Activated T-cell treated with anti-CD3 and anti-CD28 coated beads for 4 hours (primary cell): ENCODE results near the gene HS3ST4.

Experiments used
- DNase-seq: peaks from one replicate; pipeline ENCODE4 v3.0.0-alpha.2; 2020

Gene HS3ST4

DNA sequence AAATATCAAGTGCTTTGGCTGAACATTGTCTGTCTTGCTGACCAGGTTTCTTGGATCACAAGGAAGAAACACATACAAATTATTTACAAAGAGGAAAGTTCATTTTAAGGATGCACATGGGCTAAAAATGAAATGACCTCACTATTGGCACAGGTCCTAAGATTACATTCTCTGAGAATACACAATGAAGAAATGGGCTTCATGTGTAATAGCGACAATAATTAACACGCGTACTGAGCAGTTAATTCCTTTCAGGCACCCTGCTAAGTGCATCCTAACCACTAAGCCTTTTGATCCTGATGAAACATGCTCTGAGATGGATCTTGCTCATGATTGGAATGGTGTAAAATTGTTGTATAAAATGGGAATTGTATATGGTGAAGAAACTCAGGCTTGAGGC lies 429.0 kb downstream of the HS3ST4 start:
- DNase-seq = no peak

DNA sequence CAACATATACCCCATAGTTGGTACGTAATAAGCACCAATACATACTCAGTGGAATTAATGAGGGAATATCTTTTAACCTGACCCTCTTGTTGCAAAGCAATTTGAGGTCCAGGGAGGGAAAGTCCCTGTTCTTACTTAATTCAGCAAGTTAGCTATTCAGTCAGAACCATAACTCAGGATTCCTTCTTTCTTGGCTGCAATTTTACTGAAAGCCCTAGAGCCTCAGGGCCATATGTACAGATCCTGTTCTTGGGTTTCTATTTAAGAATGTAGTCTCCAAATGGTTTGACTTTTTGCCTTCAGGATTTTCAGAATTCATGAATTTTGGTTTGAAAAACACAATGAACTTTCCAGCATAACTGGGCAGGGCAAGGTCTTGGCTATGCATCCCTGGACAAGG lies 436.5 kb downstream of the HS3ST4 start:
- DNase-seq = no peak

DNA sequence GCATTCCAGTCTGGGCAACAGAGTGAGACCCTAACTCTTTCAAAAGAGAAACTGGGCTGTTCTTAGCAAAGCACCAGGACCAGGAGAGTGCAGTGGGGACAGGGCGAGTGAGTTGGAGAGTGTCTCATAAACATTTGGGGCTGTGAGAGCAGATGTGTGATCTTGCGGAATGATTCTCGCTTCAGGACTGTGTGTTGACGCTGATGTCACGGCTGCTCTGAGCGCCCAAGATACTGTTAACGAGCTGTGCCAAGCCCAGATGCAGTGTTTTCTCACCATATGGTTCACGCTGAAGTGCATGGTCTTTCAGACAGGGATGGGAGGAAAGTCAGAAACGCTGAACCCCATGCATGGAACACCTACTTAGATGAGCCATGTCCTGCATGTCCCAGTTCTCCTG lies 438.2 kb downstream of the HS3ST4 start:
- no peak for DNase-seq

DNA sequence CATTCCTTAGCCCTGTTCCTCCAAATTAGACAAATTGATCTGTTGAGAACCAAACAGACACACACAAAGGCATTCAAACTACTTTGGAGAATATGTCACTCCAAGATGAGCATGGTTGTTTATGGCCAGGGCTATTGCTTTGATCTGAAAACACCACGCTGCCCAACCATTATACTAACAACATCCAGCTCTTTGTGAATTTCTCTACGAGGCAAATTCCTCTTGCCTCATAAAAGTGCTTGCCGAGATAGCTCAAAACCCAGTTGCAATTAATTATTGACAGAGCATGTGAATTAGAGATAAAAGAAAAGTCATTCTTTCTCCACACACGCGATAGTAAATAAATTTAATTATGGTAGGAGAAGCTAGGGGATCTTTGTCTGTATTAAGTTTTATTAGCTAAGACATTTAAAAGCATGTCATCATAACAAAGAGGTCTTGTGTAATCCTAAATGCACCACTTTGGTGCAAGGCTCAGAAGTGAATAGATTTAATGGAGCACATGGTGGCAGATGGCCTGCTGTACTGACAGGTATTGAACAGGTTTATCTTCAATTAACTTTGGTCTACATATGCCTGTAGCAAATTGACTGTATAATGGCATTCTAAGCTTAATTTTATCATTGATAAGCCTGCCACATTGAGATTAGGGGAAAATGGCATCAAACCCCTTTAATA lies 441.8 kb downstream of the HS3ST4 start:
- DNase-seq = no peak

DNA sequence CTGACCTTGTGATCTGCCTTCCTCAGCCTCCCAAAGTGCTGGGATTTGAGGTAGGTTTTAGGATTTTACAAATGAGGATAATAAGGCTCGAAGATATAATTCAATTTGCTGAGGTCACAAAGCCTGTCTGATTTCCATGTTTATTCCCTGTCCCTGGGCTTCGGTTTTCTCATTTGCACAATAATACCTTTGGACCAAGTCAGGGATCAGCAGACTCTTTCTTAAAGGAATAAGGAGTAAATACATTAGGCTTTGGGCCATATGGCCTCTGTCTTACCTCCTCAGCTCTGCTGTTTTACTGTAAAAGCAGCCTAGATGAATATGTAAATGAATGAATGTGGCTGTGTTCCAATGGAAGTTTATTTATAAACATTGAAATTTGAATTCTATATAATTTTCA lies 442.8 kb downstream of the HS3ST4 start:
- no peak for DNase-seq

DNA sequence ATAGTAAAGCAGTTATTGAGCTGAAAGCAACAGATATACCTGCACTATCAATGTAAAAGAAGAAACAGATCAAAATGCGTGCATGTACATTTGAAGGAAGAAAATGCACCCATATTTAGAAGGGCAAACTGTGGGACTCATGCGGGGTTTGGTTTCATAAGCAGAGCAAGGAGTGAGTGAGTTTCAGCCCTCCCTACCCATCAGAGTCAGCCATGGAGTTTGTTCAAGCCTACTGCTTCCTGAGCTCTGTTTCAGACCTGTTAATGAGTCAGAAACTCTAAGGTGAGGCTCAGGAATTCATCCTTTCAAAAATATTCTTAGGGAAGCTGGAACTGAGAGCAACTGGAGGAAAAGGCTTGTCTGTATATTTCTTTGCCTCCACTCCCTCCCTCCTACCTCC lies 446.2 kb downstream of the HS3ST4 start:
- DNase-seq = no peak

DNA sequence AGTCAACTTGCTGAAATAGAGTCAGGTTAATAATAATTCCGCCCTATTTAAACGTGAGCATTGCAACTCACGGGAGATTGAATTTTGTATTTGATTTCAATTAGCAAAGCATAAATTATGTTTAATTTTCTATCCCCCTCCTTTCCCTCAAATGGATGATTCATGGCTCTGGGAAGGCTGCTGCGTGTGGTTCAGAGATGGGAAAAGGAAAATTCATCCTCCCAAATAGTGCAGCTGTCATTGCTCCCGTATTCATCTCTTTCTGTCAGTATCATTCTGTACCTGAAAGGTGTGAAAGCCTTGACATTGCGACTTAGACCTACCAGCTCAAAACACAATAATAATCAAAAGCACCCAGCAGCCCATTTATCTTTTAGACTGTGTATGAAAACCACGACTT lies 447.3 kb downstream of the HS3ST4 start:
- DNase-seq = no peak

DNA sequence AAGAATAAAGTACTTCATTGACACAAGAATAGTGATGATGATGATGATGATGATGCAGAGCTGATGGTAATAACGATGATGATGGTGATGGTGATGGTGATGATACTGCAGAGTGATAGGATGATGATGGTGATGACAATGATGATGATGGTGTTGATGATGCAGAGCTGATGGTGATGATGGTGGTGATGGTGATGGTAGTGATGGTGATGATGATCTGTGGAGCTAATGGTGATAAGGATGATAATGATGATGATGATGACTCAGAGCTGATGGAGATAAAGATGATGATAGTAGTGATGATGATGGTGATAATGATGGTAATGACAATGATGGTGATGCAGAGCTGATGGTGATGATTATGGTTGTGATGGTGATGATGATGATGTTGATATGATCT lies 448.1 kb downstream of the HS3ST4 start:
- DNase-seq = no peak

DNA sequence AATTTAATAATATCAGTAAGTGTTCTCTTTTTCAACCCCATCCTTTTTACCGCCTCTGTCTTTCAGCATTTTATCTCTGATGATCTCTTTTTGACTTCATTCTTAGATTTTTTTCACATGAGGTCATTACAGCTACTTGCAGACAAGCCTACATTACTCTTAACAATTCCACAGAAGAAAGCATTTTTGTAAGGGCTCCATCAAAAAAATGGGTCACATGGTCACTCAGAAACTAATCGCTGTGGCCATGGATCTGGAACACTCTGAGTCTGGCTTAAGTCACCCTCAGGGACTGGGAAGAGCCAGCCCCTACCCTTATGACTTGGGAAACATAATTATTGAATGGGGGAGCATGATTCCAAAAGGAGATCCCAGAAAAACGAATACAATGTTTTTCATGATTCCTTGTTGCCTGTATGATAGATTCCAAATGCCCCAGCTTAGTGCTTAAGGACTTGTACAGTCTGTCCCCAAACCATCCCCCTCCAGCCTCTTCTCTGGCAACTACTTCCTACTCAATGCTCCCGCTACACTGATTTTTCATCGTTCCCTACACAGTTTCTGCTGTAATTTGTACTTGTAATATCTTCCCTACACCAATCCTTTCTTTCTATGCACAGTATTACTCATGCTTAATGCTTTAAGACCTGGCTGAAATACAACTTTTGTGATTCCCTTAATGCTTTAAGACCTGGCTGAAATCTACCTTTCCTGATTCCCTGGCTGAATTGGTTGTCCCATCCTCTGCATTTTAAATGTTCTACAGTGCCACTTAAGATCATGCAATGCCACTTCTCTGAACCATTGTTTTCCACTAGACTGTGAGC lies 457.8 kb downstream of the HS3ST4 start:
- DNase-seq = no peak

DNA sequence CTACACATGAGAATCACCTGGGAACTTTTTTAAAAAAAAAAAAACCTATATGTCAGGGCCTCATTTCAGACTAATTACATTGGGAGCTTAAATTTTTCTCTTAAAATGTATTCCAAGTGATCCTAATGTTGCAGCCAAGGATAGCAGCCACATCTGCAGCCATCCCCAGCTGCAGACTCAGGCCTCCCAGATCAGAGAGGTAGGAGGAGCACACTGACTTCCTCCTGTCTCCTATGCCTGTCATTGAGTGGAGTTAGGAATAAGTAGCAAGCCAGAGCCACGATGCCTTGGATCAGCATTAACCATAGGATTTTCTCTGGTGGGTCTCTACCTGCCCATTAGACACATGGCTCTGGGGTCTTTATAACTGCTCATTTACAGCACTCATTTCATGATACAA lies 463.5 kb downstream of the HS3ST4 start:
- DNase-seq = no peak

DNA sequence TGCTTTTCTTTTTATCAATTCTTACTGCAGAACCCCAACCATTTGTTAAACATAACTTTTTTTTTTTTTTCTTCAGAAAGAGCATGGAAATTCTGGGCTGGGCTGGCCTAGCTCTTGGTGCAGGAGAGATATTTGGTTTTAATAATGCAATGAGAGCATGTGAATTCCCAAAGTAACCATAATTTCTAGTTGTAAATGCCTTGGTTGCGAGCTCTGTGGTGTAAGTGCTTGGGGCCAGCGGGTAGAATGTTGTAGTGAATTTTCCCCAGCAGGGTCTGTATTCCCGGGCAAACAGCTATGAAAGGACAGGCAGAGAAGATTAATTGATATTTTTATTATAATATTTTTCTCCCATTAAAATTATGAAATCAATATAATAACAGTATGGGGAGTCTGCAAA lies 465.6 kb downstream of the HS3ST4 start:
- no peak for DNase-seq

DNA sequence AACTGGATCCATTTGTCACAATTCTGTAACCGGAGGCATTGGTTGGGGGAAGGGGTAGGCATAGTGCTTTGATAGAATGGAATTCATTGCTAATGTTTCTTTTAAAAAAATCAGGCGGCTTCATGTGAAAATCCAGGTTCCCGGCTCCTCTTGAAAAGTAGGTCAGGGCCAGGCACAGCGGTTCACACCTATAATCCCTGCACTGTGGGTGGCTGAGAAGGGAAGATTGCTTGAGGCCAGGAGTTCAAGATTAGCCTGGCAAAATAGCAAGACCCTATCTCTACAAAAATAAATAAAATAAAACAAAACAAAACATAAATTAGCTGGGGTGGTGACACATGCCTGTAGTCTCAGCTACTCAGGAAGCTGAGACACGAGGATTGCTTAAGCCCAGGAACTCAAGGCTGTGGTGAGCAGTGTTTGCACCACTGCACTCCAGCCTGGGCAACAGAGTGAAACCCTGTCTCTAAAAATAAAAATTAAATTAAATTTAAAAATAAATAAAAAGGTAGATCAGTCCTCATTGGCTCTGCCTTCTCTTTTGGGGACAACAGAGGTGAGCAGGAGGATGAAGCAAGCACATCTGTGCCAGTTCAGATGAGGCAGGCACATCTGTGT lies 466.5 kb downstream of the HS3ST4 start:
- DNase-seq = no peak

DNA sequence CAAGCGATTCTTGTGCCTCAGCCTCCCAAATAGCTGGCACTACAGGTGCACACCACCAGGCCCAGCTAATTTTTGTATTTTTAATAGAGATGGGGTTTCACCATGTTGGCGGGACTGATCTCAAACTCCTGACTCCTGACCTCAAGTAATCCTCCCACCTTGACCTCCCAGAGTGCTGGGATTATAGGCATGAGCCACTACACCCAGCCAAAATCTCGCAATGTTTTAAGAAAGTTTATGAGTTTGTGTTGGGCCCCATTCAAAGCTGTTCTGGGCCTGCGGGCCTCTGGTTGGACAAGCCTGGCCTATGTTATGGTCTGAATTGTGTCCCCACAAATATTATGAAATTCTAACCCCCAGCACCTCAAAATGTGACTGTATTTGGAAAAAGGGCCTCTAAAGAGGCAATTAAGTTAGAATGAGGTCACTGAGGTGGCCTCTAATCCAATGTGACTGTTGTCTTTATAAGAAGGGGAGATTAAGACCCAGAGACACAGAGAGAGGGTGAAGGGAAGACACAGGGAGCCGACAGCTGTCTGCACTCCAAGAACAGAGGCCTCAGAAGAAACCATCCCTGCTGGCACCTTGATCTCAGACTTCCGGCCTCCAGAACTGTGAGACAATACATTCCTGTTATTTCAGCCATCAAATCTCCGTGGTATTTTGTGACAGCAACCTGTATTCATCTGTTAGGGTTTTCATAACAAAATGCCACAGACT lies 469.9 kb downstream of the HS3ST4 start:
- DNase-seq = no peak

DNA sequence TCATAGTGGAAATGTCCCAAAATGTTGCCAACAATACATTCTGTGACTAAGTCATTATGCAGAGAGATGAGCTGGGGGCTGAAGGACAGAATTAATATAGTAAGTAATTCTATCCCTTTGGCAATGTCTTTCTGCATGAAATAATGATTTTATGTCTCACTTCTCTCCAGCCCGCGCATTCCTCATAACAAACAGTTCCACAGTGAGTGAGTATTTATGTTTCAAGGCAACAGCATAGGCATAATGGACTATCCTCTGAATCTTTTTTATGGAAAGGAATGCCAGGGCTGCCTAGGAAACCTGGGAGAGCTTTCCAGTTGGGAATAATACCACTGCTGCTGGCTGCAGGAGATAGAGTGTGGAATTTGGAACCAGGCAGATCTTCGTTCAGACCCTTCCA lies 477.7 kb downstream of the HS3ST4 start:
- DNase-seq = no peak

DNA sequence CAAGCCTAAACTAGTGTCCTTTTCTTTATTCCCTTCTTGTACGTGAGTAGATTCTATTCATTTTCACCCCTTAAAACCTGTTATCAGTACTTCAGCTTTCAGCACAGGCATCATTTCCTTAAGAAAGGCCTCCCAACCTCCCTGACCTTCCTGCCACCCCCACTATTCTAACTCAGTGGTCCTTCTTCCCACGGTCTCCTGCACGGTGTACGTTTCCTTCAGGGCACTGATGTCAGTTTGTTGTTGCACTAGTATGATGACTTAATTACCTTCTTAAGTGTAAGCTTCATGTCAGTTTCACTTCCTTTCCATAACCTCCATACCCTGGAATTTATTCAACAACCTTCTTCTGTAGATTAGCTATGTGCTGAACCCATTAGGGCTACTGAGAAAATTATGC lies 484.2 kb downstream of the HS3ST4 start:
- DNase-seq = no peak

DNA sequence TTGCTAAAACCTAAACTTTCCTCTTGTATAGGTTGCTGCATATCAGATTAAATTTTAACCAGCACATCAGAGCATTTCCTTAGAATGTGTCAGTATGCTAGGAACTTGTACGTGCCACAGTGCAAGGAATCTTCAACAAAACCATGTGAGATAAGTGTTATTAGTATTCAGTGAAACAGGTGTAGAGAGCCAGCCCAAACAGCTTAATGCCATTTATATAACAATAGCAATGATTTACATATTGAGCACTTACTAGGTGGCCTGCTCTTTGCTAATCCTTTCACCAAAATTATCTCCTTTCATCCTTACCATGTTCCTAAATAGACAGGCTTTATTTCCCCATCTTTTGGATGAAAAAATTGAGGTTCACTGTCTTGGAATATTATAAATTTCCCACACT lies 485.7 kb downstream of the HS3ST4 start:
- no peak for DNase-seq

DNA sequence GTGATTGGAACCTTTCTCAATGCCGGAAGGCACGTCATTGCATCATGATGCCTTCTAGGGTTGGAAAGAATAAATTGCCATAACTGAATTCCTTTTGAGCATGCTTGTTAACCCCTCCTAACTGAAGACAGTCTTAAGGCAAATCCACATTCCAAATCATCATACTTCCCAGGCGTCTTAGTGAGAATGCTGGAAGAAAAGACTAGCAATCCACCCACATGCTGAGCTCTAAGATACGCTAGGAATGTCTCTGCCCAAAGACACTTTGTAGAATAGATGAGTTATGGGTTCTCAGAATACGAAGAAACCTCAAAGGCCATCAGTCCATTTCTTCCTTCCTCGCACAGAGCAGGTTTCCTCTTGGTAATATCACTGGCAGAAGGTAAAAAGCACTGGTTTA lies 486.5 kb downstream of the HS3ST4 start:
- no peak for DNase-seq

DNA sequence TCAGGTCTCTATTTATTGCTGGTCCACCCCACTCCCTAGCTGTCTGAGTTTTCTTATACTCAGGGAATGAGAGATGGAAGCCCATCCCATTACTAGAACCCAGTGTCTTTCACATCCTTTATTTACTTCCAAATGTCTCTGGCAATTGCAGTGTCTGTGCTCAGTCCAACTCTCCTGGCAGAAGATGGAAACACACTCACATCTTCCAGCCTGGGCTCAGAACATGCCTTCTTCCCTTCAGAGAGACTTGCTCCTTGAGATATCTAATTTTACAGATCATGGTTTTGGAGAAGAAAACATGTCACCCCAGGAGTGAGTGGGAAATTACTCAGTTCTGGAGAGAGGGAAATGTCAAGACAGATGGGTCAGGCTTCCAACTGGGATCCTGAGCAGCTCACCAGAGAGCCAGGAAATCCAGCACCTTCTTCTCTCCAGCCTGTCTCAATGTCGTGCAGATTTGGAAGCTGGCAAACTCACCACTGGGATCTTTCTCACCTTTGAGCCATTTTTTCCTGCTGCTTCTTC lies 494.4 kb downstream of the HS3ST4 start:
- DNase-seq = no peak
